Measurements from ENCODE around the gene CCDC13. TPM values are rescaled to one million over a fixed set of nuclear protein-coding genes. Genes with fewer than 3 reads are reported as not detected.

The CCDC13 gene
- polyA plus RNA-seq, 1 donor (not counting 4 experiments of a cell fraction or from before 2014, with no cell fraction given): 0.21 TPM

GRCh38 chr3:42801048-42801620 is 28.1 kb upstream of the CCDC13 start:
- Histone ChIP-seq H3K9me1 (ENCODE audit: control insufficient read depth, extremely low read depth, insufficient read depth, low read length) (no peaks in the 10 kb centered on the region), H3K27me3 (ENCODE audit: control insufficient read depth, extremely low read depth, insufficient read depth, low read length) (no peaks in the 10 kb centered on the region), H3K27ac (ENCODE audit: control insufficient read depth, insufficient read depth, low read length) (no peak overlapping the region), H3K79me2 (ENCODE audit: control insufficient read depth, insufficient read depth, low read length) (peaks cover 54% of the 10 kb centered on the region), H3K4me2 (ENCODE audit: control insufficient read depth, extremely low read depth, insufficient read depth, low read depth, low read length) (no peak overlapping the region), H2AFZ (ENCODE audit: control insufficient read depth, low read length) (no peak overlapping the region), H4K20me1 (ENCODE audit: control insufficient read depth, extremely low read depth, insufficient read depth, low read length) (no peaks in the 10 kb centered on the region), H3K9ac (ENCODE audit: control insufficient read depth, extremely low read depth, insufficient read depth, low read length) (no peak overlapping the region), H3K4me1 (ENCODE audit: control insufficient read depth, extremely low read depth, insufficient read depth, low read length) (peaks cover 10% of the 10 kb centered on the region), H3K9me3 (ENCODE audit: control insufficient read depth, low read depth, low read length) (no peaks in the 10 kb centered on the region), H3K4me3 (ENCODE audit: control insufficient read depth in 2 of 3, extremely low read depth in 1 of 3, insufficient read depth in 2 of 3, low read depth in 1 of 3, low read length in 3 of 3) (no peak overlapping the region), H3K36me3 (ENCODE audit: control insufficient read depth in 2 of 2, extremely low read depth in 1 of 2, insufficient read depth in 2 of 2, low read length in 2 of 2) (peaks cover 2 to 4% of the 10 kb centered on the region in 2 experiments)
- no peak for FAIRE-seq
- DNase-seq (ENCODE audit: low read depth, low spot score): no peak
- no peak for TF ChIP-seq EZH2 (IDR thresholded peaks at IDR 0.05; ENCODE audit: low read length)
- no peak for TF ChIP-seq CTCF (optimal IDR thresholded peaks at IDR 0.05 in 1 of 3, IDR thresholded peaks at IDR 0.05 in 1 of 3, conservative IDR thresholded peaks at IDR 0.05 in 1 of 3; ENCODE audit: extremely low read depth in 1 of 3, insufficient read depth in 2 of 3, low read length in 3 of 3)
- dilution Hi-C loops (cut with MboI; ENCODE audit: extremely low pct_ligation_motif_present, low sequenced_read_pairs): no loop called here

- no peak overlapping the region for H2AFZ ChIP-seq (ENCODE audit: control insufficient read depth, low read length)
- no peak overlapping the region for H3K4me3 ChIP-seq (ENCODE audit: control insufficient read depth in 2 of 3, extremely low read depth in 1 of 3, insufficient read depth in 2 of 3, low read depth in 1 of 3, low read length in 3 of 3)
- H3K9me3 ChIP-seq (ENCODE audit: control insufficient read depth, low read depth, low read length): no peaks in the 10 kb centered on the region
- FAIRE-seq (no peak), DNase-seq (ENCODE audit: low read depth, low spot score) (no peak)
- peaks cover 2 to 4% of the 10 kb centered on the region in 2 experiments for H3K36me3 ChIP-seq (ENCODE audit: control insufficient read depth in 2 of 2, extremely low read depth in 1 of 2, insufficient read depth in 2 of 2, low read length in 2 of 2)
- peaks cover 62% of the 10 kb centered on the region for H3K79me2 ChIP-seq (ENCODE audit: control insufficient read depth, insufficient read depth, low read length)
- H3K4me2 ChIP-seq (ENCODE audit: control insufficient read depth, extremely low read depth, insufficient read depth, low read depth, low read length): no peak overlapping the region
- no peak overlapping the region for H3K9ac ChIP-seq (ENCODE audit: control insufficient read depth, extremely low read depth, insufficient read depth, low read length)
- H4K20me1 ChIP-seq (ENCODE audit: control insufficient read depth, extremely low read depth, insufficient read depth, low read length): no peaks in the 10 kb centered on the region
- no peak overlapping the region for H3K27ac ChIP-seq (ENCODE audit: control insufficient read depth, insufficient read depth, low read length)
- H3K27me3 ChIP-seq (ENCODE audit: control insufficient read depth, extremely low read depth, insufficient read depth, low read length): no peaks in the 10 kb centered on the region
- TF ChIP-seq CTCF (optimal IDR thresholded peaks at IDR 0.05 in 1 of 3, IDR thresholded peaks at IDR 0.05 in 1 of 3, conservative IDR thresholded peaks at IDR 0.05 in 1 of 3; ENCODE audit: extremely low read depth in 1 of 3, insufficient read depth in 2 of 3, low read length in 3 of 3) (no peak), EZH2 (IDR thresholded peaks at IDR 0.05; ENCODE audit: low read length) (no peak)
- no peaks in the 10 kb centered on the region for H3K9me1 ChIP-seq (ENCODE audit: control insufficient read depth, extremely low read depth, insufficient read depth, low read length)
- H3K4me1 ChIP-seq (ENCODE audit: control insufficient read depth, extremely low read depth, insufficient read depth, low read length): peaks cover 8% of the 10 kb centered on the region
- dilution Hi-C loops (cut with MboI; ENCODE audit: extremely low pct_ligation_motif_present, low sequenced_read_pairs): no loop called here
These were observed 27.2 kb upstream of the CCDC13 start for GRCh38 chr3:42800251-42800650.
